Measurements from ENCODE around the gene PGS1. TPM values are rescaled to one million over a fixed set of nuclear protein-coding genes. Genes with fewer than 3 reads are reported as not detected.

The PGS1 gene
- total RNA-seq, 1 donor from 2014 or later = 35.6 TPM

DNA sequence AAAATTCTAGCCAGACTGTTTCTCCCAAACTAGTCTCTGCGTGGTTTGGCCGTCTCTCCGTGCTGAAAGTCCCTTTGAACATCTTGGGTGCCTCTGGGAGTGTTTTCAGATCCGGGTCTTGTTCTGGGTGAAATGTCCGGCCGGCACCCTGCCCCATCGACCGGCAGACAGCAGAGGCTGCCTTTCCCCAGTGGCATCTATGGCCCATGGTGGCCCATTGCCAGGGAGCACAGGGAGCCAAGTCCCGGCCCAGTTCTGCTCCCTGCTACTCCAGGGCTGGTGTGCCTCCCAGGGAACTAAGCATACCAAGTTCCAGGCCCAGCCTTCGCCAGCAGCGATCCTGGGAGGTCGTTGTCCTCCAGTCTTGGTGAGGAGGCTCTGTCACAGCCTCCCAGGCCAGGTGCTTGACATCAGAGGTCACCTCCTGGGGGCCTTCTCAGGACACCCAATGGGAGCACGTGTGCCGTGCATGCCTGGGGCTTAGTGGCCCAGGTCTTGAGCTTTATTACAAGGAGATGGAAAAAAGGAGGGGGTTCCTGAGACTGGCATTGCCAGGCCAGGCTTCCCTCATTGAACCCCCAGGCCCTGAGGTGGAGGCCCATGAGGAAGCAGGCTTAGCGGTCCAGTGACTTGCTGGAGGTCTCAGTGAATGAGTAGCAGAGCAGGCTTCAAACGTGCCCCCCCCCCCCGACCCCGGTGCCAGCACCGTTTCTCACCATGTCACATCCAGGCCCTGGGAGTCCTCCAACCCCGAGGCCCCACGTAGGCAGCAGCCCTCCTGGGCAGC, 54.0 kb downstream of the PGS1 start:
- intact Hi-C loops (cut with DNase I) = no loop called here
- Histone ChIP-seq H3K27me3 (no peaks in the 10 kb centered on the region), H3K27ac (no peak overlapping the region), H3K4me1 (no peaks in the 10 kb centered on the region), H3K36me3 (no peaks in the 10 kb centered on the region), H3K4me3 (no peak overlapping the region), H3K9me3 (no peaks in the 10 kb centered on the region)
- no peak for DNase-seq (ENCODE audit: extremely low spot score in 2 of 2)
- TF ChIP-seq POLR2A (IDR thresholded peaks at IDR 0.05) (no peak), POLR2AphosphoS5 (IDR thresholded peaks at IDR 0.05; ENCODE audit: insufficient read depth in 1 of 2, low read depth in 1 of 2) (no peak)
- TF ChIP-seq, protein P1, sequence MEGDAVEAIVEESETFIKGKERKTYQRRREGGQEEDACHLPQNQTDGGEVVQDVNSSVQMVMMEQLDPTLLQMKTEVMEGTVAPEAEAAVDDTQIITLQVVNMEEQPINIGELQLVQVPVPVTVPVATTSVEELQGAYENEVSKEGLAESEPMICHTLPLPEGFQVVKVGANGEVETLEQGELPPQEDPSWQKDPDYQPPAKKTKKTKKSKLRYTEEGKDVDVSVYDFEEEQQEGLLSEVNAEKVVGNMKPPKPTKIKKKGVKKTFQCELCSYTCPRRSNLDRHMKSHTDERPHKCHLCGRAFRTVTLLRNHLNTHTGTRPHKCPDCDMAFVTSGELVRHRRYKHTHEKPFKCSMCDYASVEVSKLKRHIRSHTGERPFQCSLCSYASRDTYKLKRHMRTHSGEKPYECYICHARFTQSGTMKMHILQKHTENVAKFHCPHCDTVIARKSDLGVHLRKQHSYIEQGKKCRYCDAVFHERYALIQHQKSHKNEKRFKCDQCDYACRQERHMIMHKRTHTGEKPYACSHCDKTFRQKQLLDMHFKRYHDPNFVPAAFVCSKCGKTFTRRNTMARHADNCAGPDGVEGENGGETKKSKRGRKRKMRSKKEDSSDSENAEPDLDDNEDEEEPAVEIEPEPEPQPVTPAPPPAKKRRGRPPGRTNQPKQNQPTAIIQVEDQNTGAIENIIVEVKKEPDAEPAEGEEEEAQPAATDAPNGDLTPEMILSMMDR (IDR thresholded peaks at IDR 0.05) = no peak

DNA sequence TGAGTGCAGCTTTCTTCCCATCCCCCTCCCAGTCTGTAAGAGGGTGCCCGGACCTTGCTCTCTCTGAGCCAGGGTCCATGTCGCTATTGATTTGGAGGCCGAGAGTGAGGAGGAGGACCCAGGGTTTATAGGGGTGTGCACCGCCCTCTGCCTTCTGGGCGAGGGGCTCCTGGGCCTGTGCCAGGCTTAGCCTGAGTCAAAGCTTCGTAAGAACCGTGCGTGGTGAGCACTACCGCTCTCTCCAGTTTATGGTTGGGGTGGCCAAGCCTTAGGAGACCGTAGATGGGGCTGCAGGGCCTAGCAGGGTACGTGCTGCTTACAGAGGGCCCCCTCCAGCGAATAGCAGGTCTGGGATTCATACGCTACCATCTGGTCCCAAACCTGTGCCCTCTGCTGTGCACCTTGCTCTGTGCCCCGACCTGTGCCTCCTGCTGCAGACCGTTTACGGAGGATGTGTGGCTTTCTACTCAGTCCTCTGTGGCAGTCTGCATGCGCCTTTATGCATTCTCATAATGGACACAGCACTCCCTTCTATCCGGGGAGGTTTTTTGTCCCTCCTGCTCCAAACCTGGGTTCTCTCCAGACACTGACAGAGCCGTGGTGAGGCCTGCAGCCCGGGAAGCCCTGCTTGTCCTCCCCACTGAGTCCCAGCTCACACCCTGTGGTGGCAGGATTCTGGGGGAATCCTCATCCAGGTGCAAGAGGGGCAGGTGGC, 54.7 kb downstream of the PGS1 start:
- Histone ChIP-seq H3K36me3 (no peaks in the 10 kb centered on the region), H3K27me3 (no peaks in the 10 kb centered on the region), H3K27ac (no peak overlapping the region), H3K9me3 (no peaks in the 10 kb centered on the region), H3K4me3 (no peak overlapping the region), H3K4me1 (no peaks in the 10 kb centered on the region)
- DNase-seq (ENCODE audit: extremely low spot score in 2 of 2) = no peak
- intact Hi-C loops (cut with DNase I) = no loop called here
- TF ChIP-seq POLR2A (IDR thresholded peaks at IDR 0.05) = no peak

DNA sequence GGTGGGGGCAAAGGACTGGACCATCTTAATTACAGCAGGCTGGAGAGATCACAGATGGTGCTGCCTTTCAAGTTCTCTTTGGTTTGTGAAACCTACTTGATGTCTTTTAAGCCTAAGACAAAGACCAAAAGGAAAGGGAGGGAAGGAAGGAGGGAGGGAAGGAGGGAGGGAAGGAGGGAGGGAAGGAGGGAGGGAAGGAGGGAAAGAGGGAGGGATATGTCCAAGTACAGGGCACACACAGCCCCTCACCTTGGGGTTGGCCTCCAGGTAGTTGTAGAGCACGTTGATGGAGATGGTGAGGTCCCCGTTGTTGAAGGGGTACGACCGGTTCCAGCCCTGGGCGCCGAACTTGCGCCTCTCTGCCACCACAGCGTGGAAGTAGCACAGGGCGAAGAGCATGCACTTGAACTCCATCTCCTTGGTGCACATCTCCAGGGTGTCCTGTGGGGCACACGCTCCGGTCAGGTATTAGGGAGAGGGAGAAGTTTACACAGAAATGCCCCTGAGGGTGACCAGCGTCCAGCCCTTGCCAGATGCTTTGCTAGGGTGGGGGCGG, 55.4 kb downstream of the PGS1 start:
- TF ChIP-seq POLR2A (IDR thresholded peaks at IDR 0.05) = no peak
- no peak for TF ChIP-seq POLR2AphosphoS5 (IDR thresholded peaks at IDR 0.05; ENCODE audit: insufficient read depth in 1 of 2, low read depth in 1 of 2)
- TF ChIP-seq, protein P1 (IDR thresholded peaks at IDR 0.05) = no peak
- Histone ChIP-seq H3K27ac (no peak overlapping the region), H3K4me3 (no peak overlapping the region), H3K9me3 (no peaks in the 10 kb centered on the region), H3K27me3 (no peaks in the 10 kb centered on the region), H3K4me1 (no peaks in the 10 kb centered on the region), H3K36me3 (no peaks in the 10 kb centered on the region)
- DNase-seq (ENCODE audit: extremely low spot score in 2 of 2) = no peak
- intact Hi-C loops (cut with DNase I) = no loop called here

DNA sequence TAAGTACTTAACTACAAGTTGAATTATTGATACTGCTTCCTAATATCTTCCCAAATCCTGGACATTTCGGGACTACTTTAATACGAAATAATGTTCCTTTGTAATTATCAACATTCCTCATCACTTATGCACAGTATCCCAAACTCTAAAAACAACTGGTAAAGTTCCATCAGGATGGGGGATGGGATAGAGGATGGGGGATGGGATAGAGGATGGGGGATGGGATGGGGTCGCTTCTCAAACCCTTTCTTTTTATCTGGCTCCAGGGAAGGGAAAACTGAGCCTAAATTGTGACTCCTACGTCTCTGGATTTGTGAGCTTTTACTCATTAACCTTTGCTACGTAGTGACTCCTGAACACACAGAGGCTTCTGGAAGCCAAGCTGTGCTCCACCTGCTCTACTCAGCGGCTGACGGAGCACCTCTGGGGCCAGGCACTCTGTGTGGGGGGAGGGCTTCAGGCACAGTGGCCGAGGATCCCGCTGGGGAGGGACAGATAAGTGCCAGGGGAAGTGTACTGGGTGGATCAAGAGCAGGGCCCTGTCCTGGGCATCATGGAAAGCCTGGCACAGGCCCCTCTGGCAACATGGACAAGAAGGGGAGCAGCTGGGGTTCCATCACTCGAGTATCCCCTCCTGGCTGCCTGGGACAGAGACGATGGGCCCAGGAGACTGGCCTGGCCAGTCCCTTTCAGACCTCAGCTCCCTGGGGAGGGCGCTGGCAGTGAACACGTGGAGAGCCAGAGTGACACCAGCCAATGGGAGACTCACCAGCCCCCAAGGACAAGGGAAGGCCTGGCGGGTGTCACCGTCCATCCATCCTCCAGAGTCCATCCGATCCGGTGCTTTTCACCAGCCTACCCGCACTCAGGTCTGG, 56.2 kb downstream of the PGS1 start:
- Histone ChIP-seq H3K4me3 (no peak overlapping the region), H3K36me3 (no peaks in the 10 kb centered on the region), H3K27ac (no peak overlapping the region), H3K9me3 (no peaks in the 10 kb centered on the region), H3K4me1 (no peaks in the 10 kb centered on the region), H3K27me3 (no peaks in the 10 kb centered on the region)
- intact Hi-C loops (cut with DNase I) = no loop called here
- TF ChIP-seq POLR2AphosphoS5 (IDR thresholded peaks at IDR 0.05; ENCODE audit: insufficient read depth in 1 of 2, low read depth in 1 of 2) (no peak), POLR2A (IDR thresholded peaks at IDR 0.05) (no peak)
- TF ChIP-seq, protein P1 (IDR thresholded peaks at IDR 0.05) = no peak
- no peak for DNase-seq (ENCODE audit: extremely low spot score in 2 of 2)

DNA sequence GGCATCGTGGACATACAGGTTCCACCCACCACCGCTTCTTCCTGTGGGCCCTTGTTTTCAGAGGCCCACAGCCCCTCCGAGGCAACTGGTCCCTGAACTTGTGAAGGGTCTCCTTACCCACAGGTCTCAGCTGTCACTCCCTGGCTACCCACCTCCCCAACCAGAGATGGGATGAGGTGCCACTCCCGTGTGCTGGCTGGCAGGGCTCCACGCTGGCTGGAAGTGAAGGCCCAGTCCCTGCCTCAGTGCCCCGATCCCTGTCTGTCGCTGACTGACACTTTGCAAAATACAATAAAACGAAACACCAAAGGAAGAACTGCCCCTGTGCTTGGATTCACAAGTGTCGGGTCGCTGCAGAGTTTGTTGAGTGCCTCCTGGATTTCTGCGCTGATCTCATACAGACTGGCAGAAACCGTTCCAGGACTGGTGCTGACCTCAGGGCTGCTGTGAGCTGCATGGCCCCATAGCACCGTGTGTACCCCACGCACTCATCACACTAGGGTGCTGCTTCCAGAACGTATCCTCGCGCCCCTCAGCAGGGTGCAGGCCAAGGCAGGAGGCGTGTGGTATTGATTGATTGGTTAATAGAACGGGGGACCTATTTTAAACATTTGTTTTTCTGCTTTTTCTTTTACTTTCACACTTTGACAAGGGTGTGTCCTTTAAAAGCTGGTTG, 57.0 kb downstream of the PGS1 start:
- H3K36me3 ChIP-seq = no peaks in the 10 kb centered on the region
- intact Hi-C loops (cut with DNase I) = no loop called here
- no peak for DNase-seq (ENCODE audit: extremely low spot score in 2 of 2)
- H3K4me1 ChIP-seq = no peaks in the 10 kb centered on the region
- no peak for TF ChIP-seq POLR2A (IDR thresholded peaks at IDR 0.05)
- no peak for TF ChIP-seq POLR2AphosphoS5 (IDR thresholded peaks at IDR 0.05; ENCODE audit: insufficient read depth in 1 of 2, low read depth in 1 of 2)
- TF ChIP-seq, protein P1 (IDR thresholded peaks at IDR 0.05) = no peak
- H3K27ac ChIP-seq = no peak overlapping the region
- H3K9me3 ChIP-seq = no peaks in the 10 kb centered on the region
- H3K4me3 ChIP-seq = no peak overlapping the region
- H3K27me3 ChIP-seq = no peaks in the 10 kb centered on the region
